Measurements from ENCODE around the gene FBXO24.

GRCh38 chr7:100570954-100571828, 14.9 kb upstream of the FBXO24 start:
- TF ChIP-seq CTCF (IDR thresholded peaks at IDR 0.05) (no peak), ZFX (IDR thresholded peaks at IDR 0.05; ENCODE audit: borderline replicate concordance) (no peak)

All from 22Rv1 (cell line).